Thyroid gland (tissue), 4 donors: Measurements from ENCODE around the gene SHPK.

Experiments
- CTCF ChIP-seq, 6 experiments: fragments of 200-600 bp in 3 of 6; fragments of 450-650 bp in 3 of 6; sonication (generic) in 3 of 6; IDR thresholded peaks; one replicate each; pipeline ENCODE4 v1.5.1; 2016 to 2019; ENCODE audit warnings: antibody characterized with exemption in 6 of 6, mild to moderate bottlenecking in 2 of 6, inconsistent platforms in 1 of 6, moderate library complexity in 1 of 6
- POLR2A ChIP-seq, 2 donors: fragments of 450-650 bp; IDR thresholded peaks; one replicate each; pipeline ENCODE4 v1.6.1; 2017; ENCODE audit warnings: antibody characterized with exemption in 2 of 2, mild to moderate bottlenecking in 2 of 2, moderate library complexity in 1 of 2

- no peak for TF ChIP-seq POLR2A (IDR thresholded peaks at IDR 0.05)
- no peak for TF ChIP-seq CTCF (IDR thresholded peaks at IDR 0.05)
Measured at GRCh38 chr17:3582915-3583314, 53.1 kb downstream of the SHPK start.
